GM21737 (cell line): ENCODE data around the gene OSTC.

Experiments used
- ATAC-seq: cut with Tn5 transposase; IDR thresholded peaks from one replicate; pipeline ENCODE4 v1.9.1; 2021; ENCODE audit warnings: mild to moderate bottlenecking, moderate library complexity; ENCODE audit not compliant: unreplicated experiment

Gene OSTC

GRCh38 chr4:108644237-108644636 is 6.2 kb upstream of the OSTC start:
- no peak for ATAC-seq

GRCh38 chr4:108646706-108647105 is 3.7 kb upstream of the OSTC start:
- no peak for ATAC-seq

- peak; percentile 19 for ATAC-seq
These were observed 562 bp upstream of the OSTC start for GRCh38 chr4:108649863-108650211.

- ATAC-seq, result peak; percentile 4
These were observed 804 bp downstream of the OSTC start for GRCh38 chr4:108651014-108651791.

- ATAC-seq, result no peak
These were observed 12.2 kb downstream of the OSTC start for GRCh38 chr4:108662629-108663028.

- ATAC-seq, result no peak
These were observed 24.1 kb downstream of the OSTC start for GRCh38 chr4:108674356-108674977.

- no peak for ATAC-seq
These were observed 31.0 kb downstream of the OSTC start for GRCh38 chr4:108681321-108681809.

- ATAC-seq, result no peak
These were observed 33.1 kb downstream of the OSTC start for GRCh38 chr4:108683479-108683878.

- ATAC-seq, result no peak
These were observed 34.8 kb downstream of the OSTC start for GRCh38 chr4:108685036-108685686.

- ATAC-seq, result no peak
These were observed 40.3 kb downstream of the OSTC start for GRCh38 chr4:108690738-108691137.

GRCh38 chr4:108693211-108693610 is 42.8 kb downstream of the OSTC start:
- ATAC-seq, result no peak

- ATAC-seq, result no peak
These were observed 43.4 kb downstream of the OSTC start for GRCh38 chr4:108693819-108694218.

- ATAC-seq, result no peak
These were observed 44.0 kb downstream of the OSTC start for GRCh38 chr4:108694423-108694822.

- ATAC-seq, result no peak
These were observed 44.7 kb downstream of the OSTC start for GRCh38 chr4:108695062-108695461.

- ATAC-seq, result no peak
These were observed 45.8 kb downstream of the OSTC start for GRCh38 chr4:108696160-108696559.

- ATAC-seq, result no peak
These were observed 49.8 kb downstream of the OSTC start for GRCh38 chr4:108700081-108700757.

- ATAC-seq, result no peak
These were observed 52.6 kb downstream of the OSTC start for GRCh38 chr4:108702960-108703359.

- ATAC-seq, result no peak
These were observed 53.0 kb downstream of the OSTC start for GRCh38 chr4:108703370-108703769.

GRCh38 chr4:108703966-108704365 is 53.6 kb downstream of the OSTC start:
- no peak for ATAC-seq

GRCh38 chr4:108706289-108706688 is 55.9 kb downstream of the OSTC start:
- no peak for ATAC-seq

GRCh38 chr4:108709234-108709633 is 58.8 kb downstream of the OSTC start:
- ATAC-seq, result no peak
